H1 (cell line): ENCODE measurements around the gene SESN2. TPM values are rescaled to one million over a fixed set of nuclear protein-coding genes. Genes with fewer than 3 reads are reported as not detected.

Source experiments
- CTCF ChIA-PET: fragments of 300-600 bp; sonication (Branson Sonifier 250); formaldehyde crosslinking; loops from one replicate; lab custom pipeline; 2021; ENCODE audit not compliant: partially characterized antibody; lab: Charles Lee
- POLR2A ChIA-PET: fragments of 300-600 bp; sonication (Branson Sonifier 250); formaldehyde crosslinking; loops from one replicate; lab custom pipeline; 2021; ENCODE audit warnings: inconsistent platforms; ENCODE audit not compliant: partially characterized antibody; lab: Charles Lee
- DNase-seq, 2 experiments: peaks; one replicate each; pipeline versions ENCODE4 v3.0.0 to v3.0.0-alpha.2; 2010 to 2022; ENCODE audit warnings: low spot score in 2 of 2, low read depth in 1 of 2, mixed read lengths in 1 of 2
- FAIRE-seq: peaks from 2 replicates; lab custom pipeline; 2011; peaks lifted over from hg19 to GRCh38; lab: Jason Lieb, UNC
- H2AFZ ChIP-seq: 2 replicates; pipeline ENCODE4 v1.8.1; 2012; ENCODE audit warnings: low read length, inconsistent platforms
- H2AK5ac ChIP-seq: 2 replicates; pipeline ENCODE4 v1.6.1; 2013; ENCODE audit warnings: low read depth, low read length
- H2BK120ac ChIP-seq: replicated peaks from 2 replicates; pipeline ENCODE3; 2013; ENCODE audit warnings: low read depth, low read length, inconsistent platforms
- H2BK12ac ChIP-seq: 2 replicates; pipeline ENCODE4 v1.6.1; 2013; ENCODE audit warnings: low read depth, low read length
- H2BK15ac ChIP-seq: 2 replicates; pipeline ENCODE4 v1.6.1; 2013; ENCODE audit warnings: low read length
- H2BK20ac ChIP-seq: 2 replicates; pipeline ENCODE4 v1.6.1; 2013; ENCODE audit warnings: low read length
- H2BK5ac ChIP-seq: 2 replicates; pipeline ENCODE4 v1.6.1; 2013; ENCODE audit warnings: low read depth, low read length
- H3K14ac ChIP-seq: 2 replicates; pipeline ENCODE4 v1.6.1; 2013; ENCODE audit warnings: inconsistent platforms; ENCODE audit not compliant: insufficient read length
- H3K18ac ChIP-seq: 2 replicates; pipeline ENCODE4 v1.6.1; 2013; ENCODE audit warnings: low read length; ENCODE audit errors: extremely low read depth
- H3K23ac ChIP-seq: 2 replicates; pipeline ENCODE4 v1.6.1; 2013; ENCODE audit warnings: inconsistent platforms; ENCODE audit not compliant: insufficient read length
- H3K23me2 ChIP-seq: 2 replicates; pipeline ENCODE4 v1.6.1; 2013; ENCODE audit warnings: low read depth, low read length
- H3K27ac ChIP-seq: 2 replicates; pipeline ENCODE4 v1.6.1; 2011; ENCODE audit warnings: low read depth, low read length, inconsistent platforms
- H3K27me3 ChIP-seq, 4 experiments: replicated peaks in 1 of 4; 1 replicate in 1 of 4; 2 replicates in 3 of 4; pipeline versions ENCODE4 v1.6.1 to v1.8.1; 2011 to 2013; ENCODE audit warnings: low read length in 3 of 4, mild to moderate bottlenecking in 3 of 4, inconsistent platforms in 2 of 4, mixed read lengths in 2 of 4, moderate library complexity in 1 of 4; ENCODE audit not compliant: control insufficient read depth in 3 of 4, insufficient read depth in 3 of 4; ENCODE audit errors: extremely low read depth in 1 of 4
- H3K36me3 ChIP-seq, 4 experiments: 2 replicates each; pipeline versions ENCODE4 v1.6.1 to v1.8.1; 2011 to 2013; ENCODE audit warnings: mild to moderate bottlenecking in 4 of 4, low read length in 3 of 4, moderate library complexity in 2 of 4, control low read depth in 1 of 4, inconsistent platforms in 1 of 4; ENCODE audit not compliant: insufficient read depth in 4 of 4, control insufficient read depth in 2 of 4
- H3K4ac ChIP-seq: replicated peaks from 2 replicates; pipeline ENCODE3; 2013; ENCODE audit warnings: low read length, low read depth, mixed read lengths, inconsistent platforms; ENCODE audit not compliant: insufficient read length
- H3K4me1 ChIP-seq, 4 experiments: replicated peaks in 1 of 4; 1 replicate in 1 of 4; 2 replicates in 3 of 4; pipeline versions ENCODE4 v1.6.1 to v1.8.1; 2011 to 2013; ENCODE audit warnings: low read length in 3 of 4, inconsistent platforms in 2 of 4, mixed read lengths in 1 of 4; ENCODE audit not compliant: insufficient read depth in 4 of 4, control insufficient read depth in 3 of 4
- H3K4me2 ChIP-seq, 2 experiments: 2 replicates each; pipeline versions ENCODE4 v1.6.1 to v1.8.1; 2011 to 2013; ENCODE audit warnings: low read depth in 2 of 2, low read length in 2 of 2, control low read depth in 1 of 2, inconsistent platforms in 1 of 2, mild to moderate bottlenecking in 1 of 2; ENCODE audit not compliant: insufficient read depth in 1 of 2
- H3K4me3 ChIP-seq, 4 experiments: fragments of 200-600, 300-600 bp in 1 of 4; sonication (generic), shearing (Covaris generic), sonication (Bioruptor Twin) in 1 of 4; 2 replicates each; pipeline versions ENCODE4 v1.5.1 to v1.8.1; 2011 to 2016; ENCODE audit warnings: low read length in 4 of 4, low read depth in 3 of 4, control low read depth in 2 of 4, inconsistent platforms in 2 of 4, mild to moderate bottlenecking in 2 of 4, mixed read lengths in 1 of 4, moderate library complexity in 1 of 4; ENCODE audit not compliant: insufficient read depth in 2 of 4; ENCODE audit errors: extremely low read depth in 1 of 4
- H3K56ac ChIP-seq: replicated peaks from 2 replicates; pipeline ENCODE3; 2013; ENCODE audit warnings: low read depth, mild to moderate bottlenecking, mixed read lengths, low read length, inconsistent platforms; ENCODE audit not compliant: insufficient read length
- H3K79me1 ChIP-seq: 2 replicates; pipeline ENCODE4 v1.6.1; 2013; ENCODE audit warnings: low read depth, low read length, control low read depth
- H3K79me2 ChIP-seq, 2 experiments: 2 replicates each; pipeline versions ENCODE4 v1.6.1 to v1.8.1; 2012 to 2013; ENCODE audit warnings: low read length in 2 of 2, mild to moderate bottlenecking in 2 of 2, inconsistent platforms in 1 of 2; ENCODE audit not compliant: insufficient read depth in 2 of 2, control insufficient read depth in 1 of 2
- H3K9ac ChIP-seq, 4 experiments: replicated peaks in 1 of 4; 1 replicate in 1 of 4; 2 replicates in 3 of 4; pipeline versions ENCODE4 v1.6.1 to v1.8.1; 2011 to 2013; ENCODE audit warnings: low read depth in 3 of 4, low read length in 3 of 4, control low read depth in 2 of 4, mild to moderate bottlenecking in 2 of 4, moderate library complexity in 2 of 4, inconsistent platforms in 1 of 4; ENCODE audit errors: extremely low read depth in 1 of 4
- H3K9me3 ChIP-seq, 2 experiments: 2 replicates each; pipeline versions ENCODE4 v1.6.1 to v1.8.1; 2012 to 2013; ENCODE audit warnings: mild to moderate bottlenecking in 2 of 2, moderate library complexity in 2 of 2, control low read depth in 1 of 2, inconsistent platforms in 1 of 2, low read depth in 1 of 2, low read length in 1 of 2, mixed read lengths in 1 of 2; ENCODE audit not compliant: insufficient read depth in 2 of 2
- H4K20me1 ChIP-seq, 2 experiments: replicated peaks in 1 of 2; 2 replicates each; pipeline versions ENCODE3 to v1.8.1; 2011 to 2013; ENCODE audit warnings: inconsistent platforms in 2 of 2, low read length in 2 of 2, mild to moderate bottlenecking in 1 of 2; ENCODE audit not compliant: insufficient read depth in 2 of 2, control insufficient read depth in 1 of 2
- H4K5ac ChIP-seq: 2 replicates; pipeline ENCODE4 v1.6.1; 2013; ENCODE audit warnings: low read length, low read depth, mixed read lengths, inconsistent platforms; ENCODE audit not compliant: insufficient read length
- H4K8ac ChIP-seq: 2 replicates; pipeline ENCODE4 v1.8.0; 2013; ENCODE audit warnings: mild to moderate bottlenecking, moderate library complexity, low read length, inconsistent platforms; ENCODE audit not compliant: insufficient read depth; ENCODE audit errors: extremely low read depth
- H4K91ac ChIP-seq: replicated peaks from 2 replicates; pipeline ENCODE3; 2013; ENCODE audit warnings: low read length, mixed read lengths, inconsistent platforms; ENCODE audit not compliant: insufficient read length
- MAFK ChIP-seq: IDR thresholded peaks from 2 replicates; pipeline ENCODE4 v1.6.1; 2012; ENCODE audit warnings: low read depth, mild to moderate bottlenecking, improper control_type of control experiment, low read length
- WGBS, 2 experiments: shearing (Covaris generic) in 1 of 2; methylation state at CpG; one replicate each; pipeline versions ENCODE4 v1.1.6 to v1.1.7; 2013 to 2015; ENCODE audit warnings: low lambda C conversion rate in 2 of 2, mixed read lengths in 2 of 2, inconsistent platforms in 1 of 2, low coverage in 1 of 2, missing lambda C conversion rate in 1 of 2; ENCODE audit not compliant: insufficient replicate concordance in 2 of 2, insufficient coverage in 1 of 2, insufficient read length in 1 of 2; ENCODE audit errors: extremely low coverage in 1 of 2, missing lambda C conversion rate in 1 of 2; 5-methylcytosine and 5-hydroxymethylcytosine counted together
- polyA plus RNA-seq, 7 experiments: library from polyadenylated mRNA; depleted of rRNA in 3 of 7; stranded (reverse) in 5 of 7; unstranded in 2 of 7; fragments of >200 nt in 5 of 7; fragments of 200-250 nt in 2 of 7; gene quantifications; 1 replicate in 5 of 7; 2 replicates in 1 of 7; 4 replicates in 1 of 7; pipeline versions ENCODE4 v1.2.1 to v1.2.3, GENCODE V29; 2011 to 2013; ENCODE audit warnings: missing spikeins in 2 of 7, mixed read lengths in 2 of 7
- total RNA-seq: library from RNA; stranded (reverse); fragmentation: NEBNext Ultra II Directional; extraction: Animal tissue kit (Norgen Biotek cat#: 25700); gene quantifications from 2 replicates; pipeline ENCODE4 v1.2.1, GENCODE V29; 2021

Gene SESN2
- total and polyA plus RNA-seq, 2 of the 8 experiments (the other 6 are each of a cell fraction or from before 2014, with no cell fraction given): 25.1 to 33.0 TPM

DNA sequence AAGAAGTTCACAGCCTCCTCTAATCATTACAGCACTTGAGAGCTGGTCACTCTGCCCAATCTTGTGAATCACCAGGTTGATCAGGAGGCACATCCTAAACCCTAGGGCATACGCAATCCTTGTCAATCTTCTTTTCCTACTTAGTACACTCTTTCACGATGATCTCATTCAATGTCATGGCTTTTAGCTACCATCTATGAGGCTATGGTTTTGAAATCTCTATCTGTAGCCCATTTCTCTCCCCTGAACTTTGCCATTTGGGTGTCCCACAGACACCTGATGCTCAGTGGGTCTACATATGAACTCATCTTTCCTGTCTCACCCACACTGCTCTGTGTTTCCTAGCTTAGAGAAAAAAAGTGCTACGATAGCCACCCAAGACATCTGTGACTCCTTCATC lies 67.7 kb downstream of the SESN2 start:
- ChIA-PET POLR2A (interaction anchor here (1.2 to 3.6 kb wide), 5 partner anchors 13 to 182 kb away, joined by 4 to 26 read pairs (median 5); no protein-coding TSS in a partner anchor), CTCF (interaction anchor here (0.6 to 3.0 kb wide), 11 partner anchors 10 to 870 kb away, joined by 3 to 14 read pairs (median 3); no protein-coding TSS in a partner anchor)
- Histone ChIP-seq H3K23ac (no peak overlapping the region), H3K36me3 (peaks cover 0 to 8% (median 4%) of the 10 kb centered on the region in 4 experiments; a peak in 3 of 8 replicates), H2BK5ac (no peak overlapping the region), H3K4me1 (no peaks in the 10 kb centered on the region; a peak in 1 of 7 replicates), H3K27me3 (no peaks in the 10 kb centered on the region; a peak in 1 of 7 replicates), H2BK15ac (no peak overlapping the region), H3K9ac (no peak overlapping the region), H3K18ac (no peak overlapping the region), H2BK12ac (no peak overlapping the region), H4K8ac (no peak overlapping the region), H2BK20ac (no peak overlapping the region), H3K79me2 (no peaks in the 10 kb centered on the region; a peak in 1 of 4 replicates), H3K23me2 (0 out of 2 replicates have a peak, but pooled peaks cover 2% of the 10 kb centered on the region), H3K27ac (no peak overlapping the region), H4K5ac (no peak overlapping the region), H3K4me3 (no peak overlapping the region), H3K4me2 (no peak overlapping the region), H2AFZ (no peak overlapping the region), H2AK5ac (no peak overlapping the region), H3K4ac (no peak overlapping the region), H2BK120ac (no peak overlapping the region), H3K14ac (no peak overlapping the region), H3K9me3 (no peaks in the 10 kb centered on the region), H3K56ac (no peak overlapping the region), H3K79me1 (no peaks in the 10 kb centered on the region), H4K91ac (no peak overlapping the region), H4K20me1 (no peaks in the 10 kb centered on the region)
- FAIRE-seq: no peak
- WGBS, 2 experiments: 94% methylated on average over 3 of the region's 3 CpGs; no CpG with 5 or more reads in 1 of the 2 experiments
- no peak for TF ChIP-seq MAFK
- no peak for DNase-seq
